Hepatocyte (in vitro differentiated cells): Measurements from ENCODE around the gene PNMA1. TPM values are rescaled to one million over a fixed set of nuclear protein-coding genes. Genes with fewer than 3 reads are reported as not detected.

ENCODE experiments used
- DNase-seq: peaks from one replicate; pipeline ENCODE4 v3.0.0-alpha.2; 2016; ENCODE audit warnings: low spot score
- H2AFZ ChIP-seq: fragments of 200-600 bp; sonication (generic); 2 replicates; pipeline ENCODE4 v1.6.0; 2016; ENCODE audit warnings: antibody characterized with exemption, mild to moderate bottlenecking
- H3K27ac ChIP-seq: fragments of 200-600 bp; sonication (generic); 2 replicates; pipeline ENCODE4 v1.5.1; 2016; ENCODE audit warnings: mild to moderate bottlenecking
- H3K27me3 ChIP-seq: fragments of 200-600 bp; sonication (generic); 2 replicates; pipeline ENCODE4 v1.6.1; 2016
- H3K36me3 ChIP-seq: fragments of 200-600 bp; sonication (generic); replicated peaks from 2 replicates; pipeline ENCODE4 v1.5.1; 2016; ENCODE audit warnings: low read depth; ENCODE audit not compliant: insufficient read depth
- H3K4me1 ChIP-seq: fragments of 200-600 bp; sonication (generic); 2 replicates; pipeline ENCODE4 v1.5.1; 2016; ENCODE audit warnings: mild to moderate bottlenecking, moderate library complexity; ENCODE audit not compliant: insufficient read depth
- H3K4me2 ChIP-seq: fragments of 200-600 bp; sonication (generic); 2 replicates; pipeline ENCODE4 v1.6.0; 2016
- H3K4me3 ChIP-seq: fragments of 200-600 bp; sonication (generic); 2 replicates; pipeline ENCODE4 v1.5.1; 2016; ENCODE audit warnings: mild to moderate bottlenecking
- H3K79me2 ChIP-seq: fragments of 200-600 bp; sonication (generic); 2 replicates; pipeline ENCODE4 v1.6.0; 2017; ENCODE audit warnings: mild to moderate bottlenecking
- H3K9me2 ChIP-seq: fragments of 200-600 bp; sonication (generic); replicated peaks from 2 replicates; pipeline ENCODE4 v1.6.0; 2017; ENCODE audit warnings: mild to moderate bottlenecking; ENCODE audit not compliant: insufficient read depth
- H3K9me3 ChIP-seq: fragments of 200-600 bp; sonication (generic); 2 replicates; pipeline ENCODE4 v1.5.1; 2016; ENCODE audit warnings: low read depth, mild to moderate bottlenecking
- H4K20me1 ChIP-seq: fragments of 200-600 bp; sonication (generic); 2 replicates; pipeline ENCODE4 v1.6.0; 2016; ENCODE audit warnings: mild to moderate bottlenecking; ENCODE audit not compliant: insufficient read depth, poor library complexity, severe bottlenecking
- EZH2 ChIP-seq: fragments of 200-600 bp; sonication (generic); IDR thresholded peaks from 2 replicates; pipeline ENCODE4 v1.6.1; 2016; ENCODE audit warnings: antibody characterized with exemption, mild to moderate bottlenecking, borderline replicate concordance
- EZH2phosphoT487 ChIP-seq: fragments of 200-600 bp; sonication (generic); IDR thresholded peaks from one replicate; pipeline ENCODE4 v1.6.1; 2018; ENCODE audit warnings: antibody characterized with exemption, mild to moderate bottlenecking, low read depth, moderate library complexity; ENCODE audit not compliant: unreplicated experiment, severe bottlenecking
- WGBS: methylation state at CpG from one replicate; pipeline ENCODE4 v1.1.6; 2016; ENCODE audit warnings: low lambda C conversion rate; ENCODE audit errors: missing lambda C conversion rate; 5-methylcytosine and 5-hydroxymethylcytosine counted together
- polyA plus RNA-seq: library from polyadenylated mRNA; unstranded; fragments of >200 nt; fragmentation: Nextera tagmentation; extraction: Ambion mirVana; gene quantifications from 2 replicates; pipeline ENCODE4 v1.2.1, GENCODE V29; 2016
- total RNA-seq: library from RNA; depleted of rRNA; stranded (reverse); fragments of >200 nt; gene quantifications from 2 replicates; pipeline ENCODE4 v1.2.3, GENCODE V29; 2014
- TF ChIP-seq, protein P1 (sequence below): fragments of 200-600 bp; sonication (generic); IDR thresholded peaks from 2 replicates; pipeline ENCODE4 v1.5.1; 2016; ENCODE audit warnings: antibody characterized with exemption, mild to moderate bottlenecking; ENCODE audit not compliant: poor library complexity

The PNMA1 gene
- total and polyA plus RNA-seq, 2 experiments from 2014 or later: 27.3 to 45.7 TPM

GRCh38 chr14:73732006-73732405 is 17.8 kb upstream of the PNMA1 start:
- H3K79me2 ChIP-seq: peaks cover 61% of the 10 kb centered on the region
- no peak overlapping the region for H3K4me3 ChIP-seq
- H3K9me3 ChIP-seq: no peaks in the 10 kb centered on the region
- no peaks in the 10 kb centered on the region for H3K27me3 ChIP-seq
- 85% methylated on average over 3 of the region's 3 CpGs for WGBS
- no peak overlapping the region for H2AFZ ChIP-seq
- no peaks in the 10 kb centered on the region for H3K36me3 ChIP-seq
- H3K4me2 ChIP-seq: no peak overlapping the region
- peaks cover 4% of the 10 kb centered on the region for H3K4me1 ChIP-seq
- TF ChIP-seq EZH2 (no peak), EZH2phosphoT487 (no peak)
- TF ChIP-seq, protein P1, sequence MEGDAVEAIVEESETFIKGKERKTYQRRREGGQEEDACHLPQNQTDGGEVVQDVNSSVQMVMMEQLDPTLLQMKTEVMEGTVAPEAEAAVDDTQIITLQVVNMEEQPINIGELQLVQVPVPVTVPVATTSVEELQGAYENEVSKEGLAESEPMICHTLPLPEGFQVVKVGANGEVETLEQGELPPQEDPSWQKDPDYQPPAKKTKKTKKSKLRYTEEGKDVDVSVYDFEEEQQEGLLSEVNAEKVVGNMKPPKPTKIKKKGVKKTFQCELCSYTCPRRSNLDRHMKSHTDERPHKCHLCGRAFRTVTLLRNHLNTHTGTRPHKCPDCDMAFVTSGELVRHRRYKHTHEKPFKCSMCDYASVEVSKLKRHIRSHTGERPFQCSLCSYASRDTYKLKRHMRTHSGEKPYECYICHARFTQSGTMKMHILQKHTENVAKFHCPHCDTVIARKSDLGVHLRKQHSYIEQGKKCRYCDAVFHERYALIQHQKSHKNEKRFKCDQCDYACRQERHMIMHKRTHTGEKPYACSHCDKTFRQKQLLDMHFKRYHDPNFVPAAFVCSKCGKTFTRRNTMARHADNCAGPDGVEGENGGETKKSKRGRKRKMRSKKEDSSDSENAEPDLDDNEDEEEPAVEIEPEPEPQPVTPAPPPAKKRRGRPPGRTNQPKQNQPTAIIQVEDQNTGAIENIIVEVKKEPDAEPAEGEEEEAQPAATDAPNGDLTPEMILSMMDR: no peak
- H4K20me1 ChIP-seq: peaks cover 12% of the 10 kb centered on the region
- DNase-seq: no peak
- no peaks in the 10 kb centered on the region for H3K9me2 ChIP-seq
- H3K27ac ChIP-seq: no peak overlapping the region

GRCh38 chr14:73731111-73731510 is 16.9 kb upstream of the PNMA1 start:
- Histone ChIP-seq H3K9me3 (no peaks in the 10 kb centered on the region), H3K4me3 (no peak overlapping the region), H2AFZ (no peak overlapping the region), H3K36me3 (no peaks in the 10 kb centered on the region), H3K79me2 (peaks cover 56% of the 10 kb centered on the region), H4K20me1 (peaks cover 12% of the 10 kb centered on the region), H3K4me2 (no peak overlapping the region), H3K27ac (no peak overlapping the region), H3K9me2 (no peaks in the 10 kb centered on the region), H3K4me1 (peaks cover 4% of the 10 kb centered on the region), H3K27me3 (no peaks in the 10 kb centered on the region)
- WGBS: 84% methylated on average over 3 of the region's 3 CpGs
- DNase-seq: no peak
- TF ChIP-seq EZH2 (no peak), EZH2phosphoT487 (no peak)
- TF ChIP-seq, protein P1: no peak

DNA sequence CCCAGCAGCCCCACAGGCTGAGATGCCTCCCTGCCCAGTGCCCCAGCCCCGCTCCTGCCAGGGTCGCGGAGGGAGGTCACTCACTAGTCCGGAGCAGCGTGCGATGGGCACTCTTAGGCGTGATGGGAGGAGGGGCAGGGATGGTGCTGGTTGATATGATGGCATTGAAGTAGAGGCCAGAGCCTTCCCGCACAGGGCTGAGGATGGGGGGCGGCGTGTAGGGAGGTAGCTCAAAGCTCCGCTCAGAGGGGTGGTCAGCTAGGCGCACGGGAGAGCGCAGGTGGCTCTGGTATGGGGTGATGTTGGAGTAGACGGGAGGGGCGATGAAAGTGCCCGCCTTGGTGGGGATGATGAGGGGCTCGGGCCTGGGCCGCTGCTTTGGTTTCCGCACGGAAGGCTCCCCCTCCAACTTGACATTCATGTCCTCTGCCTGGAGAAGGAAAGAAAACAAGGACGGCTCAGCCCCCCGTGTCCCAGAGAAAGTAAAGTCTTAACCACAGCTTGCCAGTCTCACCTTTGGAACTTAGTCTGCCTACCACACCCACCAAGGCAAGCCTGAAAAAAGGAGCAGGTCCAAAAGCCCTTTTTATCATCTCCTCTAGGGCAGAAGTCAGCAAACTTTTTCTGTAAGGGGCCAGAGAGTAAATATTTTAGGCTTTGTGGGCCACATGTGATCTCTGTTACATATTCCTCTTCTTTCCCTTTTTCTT is 15.5 kb upstream of the PNMA1 start:
- Histone ChIP-seq H3K27ac (no peak overlapping the region), H2AFZ (no peak overlapping the region), H3K4me3 (no peak overlapping the region), H3K4me1 (peaks cover 12% of the 10 kb centered on the region), H4K20me1 (peaks cover 12% of the 10 kb centered on the region), H3K9me2 (no peaks in the 10 kb centered on the region), H3K9me3 (no peaks in the 10 kb centered on the region), H3K27me3 (no peaks in the 10 kb centered on the region), H3K79me2 (peaks cover 43% of the 10 kb centered on the region), H3K4me2 (peak overlapping the region; percentile 14), H3K36me3 (peaks cover 4% of the 10 kb centered on the region)
- DNase-seq: no peak
- TF ChIP-seq EZH2phosphoT487: no peak
- no peak for TF ChIP-seq EZH2
- TF ChIP-seq, protein P1: no peak
- WGBS: 90% methylated on average over 23 of the region's 23 CpGs
